Natural killer cell (primary cell): Measurements from ENCODE around the gene TEAD4. TPM values are rescaled to one million over a fixed set of nuclear protein-coding genes. Genes with fewer than 3 reads are reported as not detected.

Experiments used
- ATAC-seq, 3 donors: fragments of 150-1000 bp in 2 of 3; fragments of 200-7000 bp in 1 of 3; cut with Tn5 transposase; 1 replicate in 1 of 3; 2 replicates in 2 of 3; pipeline ENCODE4 v1.10.0; 2021; ENCODE audit warnings: mild to moderate bottlenecking in 2 of 3, moderate library complexity in 2 of 3
- DNase-seq, 2 donors: peaks; one replicate each; pipeline versions ENCODE4 v3.0.0 to v3.0.0-alpha.2; 2013 to 2021; ENCODE audit warnings: mixed read lengths in 1 of 2
- H3K27ac ChIP-seq: one replicate; pipeline ENCODE4 v1.5.1; 2013; ENCODE audit warnings: mild to moderate bottlenecking, low read length
- H3K27me3 ChIP-seq: one replicate; pipeline ENCODE4 v1.6.1; 2013; ENCODE audit warnings: low read length; ENCODE audit not compliant: control insufficient read depth, insufficient read depth
- H3K36me3 ChIP-seq: one replicate; pipeline ENCODE4 v1.6.1; 2013; ENCODE audit warnings: low read length; ENCODE audit not compliant: control insufficient read depth, insufficient read depth
- H3K4me1 ChIP-seq: one replicate; pipeline ENCODE4 v1.6.1; 2013; ENCODE audit warnings: low read length; ENCODE audit not compliant: control insufficient read depth, insufficient read depth
- H3K4me3 ChIP-seq: one replicate; pipeline ENCODE4 v1.5.1; 2013; ENCODE audit warnings: low read length
- H3K9me3 ChIP-seq: one replicate; pipeline ENCODE4 v1.6.1; 2013; ENCODE audit warnings: low read length; ENCODE audit not compliant: control insufficient read depth, insufficient read depth
- H3K27ac Mint-ChIP-seq, 2 donors: one replicate each; pipeline ENCODE4 v1.8.0; 2022; ENCODE audit warnings: mild to moderate bottlenecking in 2 of 2, mixed read lengths in 2 of 2, moderate library complexity in 1 of 2
- H3K27me3 Mint-ChIP-seq, 2 donors: one replicate each; pipeline ENCODE4 v1.8.0; 2022; ENCODE audit warnings: low read depth in 2 of 2, mixed read lengths in 2 of 2
- H3K36me3 Mint-ChIP-seq: one replicate; pipeline ENCODE4 v1.8.0; 2022; ENCODE audit warnings: mixed read lengths
- H3K4me1 Mint-ChIP-seq, 2 donors: one replicate each; pipeline ENCODE4 v1.8.0; 2022; ENCODE audit warnings: mixed read lengths in 2 of 2
- H3K4me3 Mint-ChIP-seq: one replicate; pipeline ENCODE4 v1.8.0; 2022; ENCODE audit warnings: mild to moderate bottlenecking, moderate library complexity, mixed read lengths
- H3K9me3 Mint-ChIP-seq, 2 donors: one replicate each; pipeline ENCODE4 v1.8.0; 2022; ENCODE audit warnings: mixed read lengths in 2 of 2
- CTCF ChIP-seq: fragments of 200-600 bp; IDR thresholded peaks from one replicate; pipeline ENCODE4 v1.8.0; 2022; ENCODE audit warnings: antibody characterized with exemption
- WGBS: methylation state at CpG from one replicate; pipeline ENCODE4 v1.1.7; 2013; ENCODE audit warnings: missing lambda C conversion rate; ENCODE audit not compliant: insufficient coverage; 5-methylcytosine and 5-hydroxymethylcytosine counted together
- intact Hi-C: fragments of 100-400 bp; cut with micrococcal nuclease; formaldehyde crosslinking; loops from one replicate; pipeline ENCODE4 v1.14.2; 2022
- total RNA-seq, 4 donors: library from RNA; stranded (reverse); fragments of 120-200 nt in 1 of 4; gene quantifications; one replicate each; pipeline versions ENCODE4 v1.2.3 to v1.2.4, GENCODE V29; 2013 to 2022

The TEAD4 gene
- total RNA-seq, 3 donors from 2014 or later (not counting 1 experiment from before 2014, with no cell fraction given), result not detected

GRCh38 chr12:3075315-3075714 lies 116.1 kb downstream of the TEAD4 start:
- ATAC-seq, result no peak
- no peak overlapping the region for H3K4me3 ChIP-seq
- 94% methylated on average over 6 of the region's 6 CpGs for WGBS
- H3K27ac ChIP-seq, result no peak overlapping the region
- Mint-ChIP-seq H3K4me1 (peaks cover 0 to 12% of the 10 kb centered on the region in 2 donors), H3K27me3 (peaks cover 7 to 9% of the 10 kb centered on the region in 2 donors), H3K9me3 (no peaks in the 10 kb centered on the region), H3K4me3 (peak overlapping the region; percentile 85), H3K27ac (no peak overlapping the region), H3K36me3 (no peaks in the 10 kb centered on the region)
- no peaks in the 10 kb centered on the region for H3K9me3 ChIP-seq
- peaks cover 3% of the 10 kb centered on the region for H3K27me3 ChIP-seq
- intact Hi-C loops, result no loop called here
- peaks cover 14% of the 10 kb centered on the region for H3K4me1 ChIP-seq
- no peaks in the 10 kb centered on the region for H3K36me3 ChIP-seq
- no peak for DNase-seq
- TF ChIP-seq CTCF, result no peak

- peaks cover 0 to 12% of the 10 kb centered on the region in 2 donors for H3K4me1 Mint-ChIP-seq
- H3K27me3 Mint-ChIP-seq, result peaks cover 5 to 6% of the 10 kb centered on the region in 2 donors
- H3K9me3 ChIP-seq, result no peaks in the 10 kb centered on the region
- H3K27me3 ChIP-seq, result peaks cover 3% of the 10 kb centered on the region
- peak within 1 kb of the TSS; percentile 39 for H3K4me3 ChIP-seq
- 1% methylated on average over 87 of the region's 95 CpGs for WGBS
- no peak within 1 kb of the TSS for H3K27ac ChIP-seq
- peak within 1 kb of the TSS; percentile 31 to 71 for H3K27ac Mint-ChIP-seq
- ATAC-seq, result peak; percentile 85 to 88 (median 86)
- peak; percentile 54 to 81 for DNase-seq
- no peaks in the 10 kb centered on the region for H3K9me3 Mint-ChIP-seq
- peak within 1 kb of the TSS; percentile 85 for H3K4me3 Mint-ChIP-seq
- no peak for TF ChIP-seq CTCF
- H3K4me1 ChIP-seq, result peaks cover 14% of the 10 kb centered on the region
- no peaks in the 10 kb centered on the region for H3K36me3 ChIP-seq
- intact Hi-C loops, result no loop called here
- no peaks in the 10 kb centered on the region for H3K36me3 Mint-ChIP-seq
These were observed 117.8 kb downstream of the TEAD4 start, which contains the start of gene TSPAN9 for GRCh38 chr12:3076730-3077571. Gene TSPAN9, plus strand, starts transcription at chr12:3077379. Its CDS starts 123,815 bp downstream, at chr12:3201194.

GRCh38 chr12:3077572-3078081 lies 118.4 kb downstream of the TEAD4 start:
- Histone ChIP-seq H3K36me3 (no peaks in the 10 kb centered on the region), H3K9me3 (no peaks in the 10 kb centered on the region), H3K27me3 (peaks cover 3% of the 10 kb centered on the region), H3K4me1 (peaks cover 14% of the 10 kb centered on the region), H3K27ac (no peak overlapping the region), H3K4me3 (peak overlapping the region; percentile 30)
- H3K9me3 Mint-ChIP-seq, result no peaks in the 10 kb centered on the region
- H3K27me3 Mint-ChIP-seq, result peaks cover 5 to 6% of the 10 kb centered on the region in 2 donors
- H3K4me3 Mint-ChIP-seq, result peak overlapping the region; percentile 80
- DNase-seq, result peak in 1 of 2 donors; percentile 48
- ATAC-seq, result peak in 1 of 3 donors; percentile 4
- peak overlapping the region in 1 of 2 donors; percentile 31 for H3K27ac Mint-ChIP-seq
- H3K36me3 Mint-ChIP-seq, result no peaks in the 10 kb centered on the region
- intact Hi-C loops, result no loop called here
- 3% methylated on average over 32 of the region's 32 CpGs for WGBS
- peaks cover 0 to 12% of the 10 kb centered on the region in 2 donors for H3K4me1 Mint-ChIP-seq
- no peak for TF ChIP-seq CTCF
